ENCODE results near the gene LUZP2.

LUZP2 gene

DNA sequence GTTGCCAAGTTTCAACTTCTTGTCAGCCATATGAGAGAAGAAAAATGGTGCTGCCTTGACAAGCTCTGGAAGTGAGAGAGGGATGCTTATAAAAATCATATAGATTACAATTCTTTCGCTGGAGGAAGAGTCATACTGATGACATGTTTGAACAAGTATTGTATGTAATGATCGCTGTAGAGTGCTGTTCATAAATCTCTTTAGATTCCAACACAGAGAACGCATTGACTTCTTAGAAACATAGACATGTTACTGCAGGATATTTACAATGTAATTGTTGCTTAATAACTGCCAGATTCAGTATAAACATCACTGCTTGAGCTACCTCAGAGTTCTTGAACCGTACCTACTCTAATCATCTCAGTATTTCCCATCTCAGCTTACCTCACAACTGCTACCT is 571.6 kb downstream of the LUZP2 start:
- Histone ChIP-seq H3K4me3 (ENCODE audit: insufficient read length, low read depth) (no peak overlapping the region), H3K9me3 (ENCODE audit: insufficient read depth, low read length) (no peaks in the 10 kb centered on the region), H3K4me1 (ENCODE audit: insufficient read depth, insufficient read length) (no peaks in the 10 kb centered on the region), H3K27me3 (ENCODE audit: insufficient read depth, insufficient read length) (no peaks in the 10 kb centered on the region), H3K36me3 (ENCODE audit: insufficient read depth, insufficient read length, low read length) (no peaks in the 10 kb centered on the region), H3K9ac (ENCODE audit: insufficient read length, low read depth) (no peak overlapping the region)
- no peak for DNase-seq (ENCODE audit: low read depth, low spot score)
- TF ChIP-seq SUZ12 (IDR thresholded peaks at IDR 0.05; ENCODE audit: extremely low read depth, insufficient read depth, insufficient read length) (no peak), ZNF274 (IDR thresholded peaks at IDR 0.05; ENCODE audit: low read depth, low read length) (no peak), YY1 (IDR thresholded peaks at IDR 0.05; ENCODE audit: insufficient read depth, insufficient read length) (no peak)

DNA sequence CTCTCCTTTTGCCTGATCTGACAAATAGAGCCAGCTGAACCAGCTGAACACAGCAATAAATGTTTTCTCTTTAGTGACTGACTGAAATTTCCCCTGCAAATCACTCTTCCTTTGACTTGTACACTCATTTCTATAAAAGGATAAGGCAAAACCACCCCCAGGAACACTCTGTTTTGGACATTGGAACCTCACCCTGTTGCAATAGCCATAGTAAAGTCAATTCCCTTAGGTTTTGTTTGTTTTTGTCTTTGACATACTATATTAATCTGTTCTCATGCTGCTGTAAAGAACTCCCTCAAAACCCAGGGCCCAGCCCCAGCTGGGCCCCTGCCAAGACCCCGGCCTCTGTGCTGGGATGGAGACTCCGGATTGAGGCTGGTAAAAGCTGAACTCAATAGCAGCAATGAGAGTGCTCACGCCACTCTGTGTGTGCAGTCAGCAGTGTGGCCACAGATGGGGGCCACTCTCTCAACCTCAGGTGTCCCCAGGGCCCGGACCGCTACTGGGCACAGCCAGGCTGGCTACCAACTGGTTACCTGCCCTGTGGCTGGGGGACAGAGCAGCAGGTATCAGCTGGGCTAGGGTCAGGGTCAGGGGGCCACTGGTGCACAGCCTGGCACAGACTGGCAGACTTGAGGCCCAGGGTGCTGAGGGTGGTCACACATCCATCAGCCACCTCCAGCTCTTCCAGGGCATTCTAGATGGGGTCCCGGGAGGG is 597.4 kb downstream of the LUZP2 start:
- no peak for TF ChIP-seq ZNF274 (IDR thresholded peaks at IDR 0.05; ENCODE audit: low read depth, low read length)
- TF ChIP-seq SUZ12 (IDR thresholded peaks at IDR 0.05; ENCODE audit: extremely low read depth, insufficient read depth, insufficient read length), result no peak
- TF ChIP-seq YY1 (IDR thresholded peaks at IDR 0.05; ENCODE audit: insufficient read depth, insufficient read length), result no peak
- no peaks in the 10 kb centered on the region for H3K4me1 ChIP-seq (ENCODE audit: insufficient read depth, insufficient read length)
- no peak for DNase-seq (ENCODE audit: low read depth, low spot score)

DNA sequence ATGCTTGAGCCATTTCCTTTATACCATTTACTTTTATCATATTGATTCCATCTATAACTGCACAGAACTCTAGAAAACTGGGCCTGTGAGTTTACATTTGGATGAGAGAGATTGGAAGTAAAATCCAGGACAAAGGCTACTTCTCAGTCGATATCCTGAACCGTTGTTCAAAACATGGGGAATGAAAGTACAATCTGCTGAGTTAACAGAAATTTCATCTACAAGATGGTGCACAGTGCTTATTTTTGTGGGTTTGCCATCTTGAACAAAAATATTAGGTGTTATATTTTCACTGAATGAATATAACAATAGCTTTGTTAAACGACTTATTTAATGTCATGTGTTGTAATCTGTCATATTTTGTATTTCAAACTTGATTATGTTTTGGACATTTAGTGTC is 622.6 kb downstream of the LUZP2 start:
- H3K9me3 ChIP-seq (ENCODE audit: insufficient read depth, low read length), result no peaks in the 10 kb centered on the region
- DNase-seq (ENCODE audit: low read depth, low spot score), result no peak
- no peak overlapping the region for H3K9ac ChIP-seq (ENCODE audit: insufficient read length, low read depth)
- H3K27me3 ChIP-seq (ENCODE audit: insufficient read depth, insufficient read length), result no peaks in the 10 kb centered on the region
- TF ChIP-seq ZNF274 (IDR thresholded peaks at IDR 0.05; ENCODE audit: low read depth, low read length) (no peak), YY1 (IDR thresholded peaks at IDR 0.05; ENCODE audit: insufficient read depth, insufficient read length) (no peak), SUZ12 (IDR thresholded peaks at IDR 0.05; ENCODE audit: extremely low read depth, insufficient read depth, insufficient read length) (no peak)
- no peaks in the 10 kb centered on the region for H3K36me3 ChIP-seq (ENCODE audit: insufficient read depth, insufficient read length, low read length)
- H3K4me1 ChIP-seq (ENCODE audit: insufficient read depth, insufficient read length), result no peaks in the 10 kb centered on the region
- H3K4me3 ChIP-seq (ENCODE audit: insufficient read length, low read depth), result no peak overlapping the region

More for the DNA sequence above, 597.4 kb downstream of the LUZP2 start:
- no peak overlapping the region for H3K9ac ChIP-seq (ENCODE audit: insufficient read length, low read depth)
- no peak overlapping the region for H3K4me3 ChIP-seq (ENCODE audit: insufficient read length, low read depth)
- H3K36me3 ChIP-seq (ENCODE audit: insufficient read depth, insufficient read length, low read length), result no peaks in the 10 kb centered on the region
- H3K27me3 ChIP-seq (ENCODE audit: insufficient read depth, insufficient read length), result no peaks in the 10 kb centered on the region
- no peaks in the 10 kb centered on the region for H3K9me3 ChIP-seq (ENCODE audit: insufficient read depth, low read length)
